C4-2B (cell line): ENCODE results near the gene ENO2.

Experiments used
- CTCF ChIP-seq: fragments of 450-650 bp; conservative IDR thresholded peaks from 2 replicates; pipeline ENCODE4 v1.5.1; 2017; ENCODE audit warnings: mild to moderate bottlenecking
- ZFX ChIP-seq: fragments of 450-650 bp; IDR thresholded peaks from 2 replicates; pipeline ENCODE4 v1.6.1; 2017

GRCh38 chr12:6928022-6928702 lies 13.8 kb downstream of the ENO2 start:
- TF ChIP-seq CTCF (no peak), ZFX (peak; percentile 23; the same call in 1 of the 2 replicates)
